Stimulated activated CD8-positive, alpha-beta memory T cell treated with anti-CD3 and anti-CD28 coated beads, Interleukin-15, amount 100 ng/mL, for 4 hours (primary cell): ENCODE measurements around the gene VPS26C.
A peak's percentile ranks its signal among the peaks of the same experiment; 100 is the strongest.
"Not testable (repeated sequence)": the region's sequence is repeated elsewhere in the genome, so short reads cannot be mapped to it uniquely, and the experiment has no call there.

ENCODE experiments used
- DNase-seq, 2 donors: peaks; one replicate each; pipeline ENCODE4 v3.0.0-alpha.2; 2020; ENCODE audit warnings: low read depth in 2 of 2

The VPS26C gene

DNA sequence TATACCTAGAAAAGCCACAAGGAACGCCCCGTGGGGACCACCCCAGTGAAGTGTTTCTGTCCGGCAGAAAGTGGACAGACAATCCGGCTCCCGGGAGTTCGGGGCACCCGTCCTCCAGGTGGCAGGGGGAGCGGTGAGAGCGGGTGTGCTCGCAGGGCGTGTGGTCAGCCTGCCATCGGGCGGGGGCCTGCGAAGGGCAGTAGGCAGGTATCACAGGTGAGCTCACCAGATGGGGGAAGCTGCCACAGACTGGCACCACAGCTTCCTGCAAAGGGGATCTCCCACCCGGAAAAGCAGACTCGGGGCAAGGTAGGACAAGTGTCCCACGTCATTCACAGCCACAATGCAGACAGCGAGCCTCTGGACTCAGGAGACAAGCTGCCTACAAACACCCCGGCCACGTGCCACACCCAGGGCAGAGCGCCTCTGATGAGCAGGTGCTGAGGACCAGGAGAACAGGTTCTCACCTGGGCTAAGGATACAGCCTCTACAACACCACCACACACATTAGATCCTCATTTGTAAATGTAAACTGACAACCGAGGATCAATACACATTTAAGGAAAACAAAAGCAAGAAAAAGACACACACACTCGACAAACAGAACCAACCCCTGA lies 36.4 kb downstream of the VPS26C start:
- no peak for DNase-seq

DNA sequence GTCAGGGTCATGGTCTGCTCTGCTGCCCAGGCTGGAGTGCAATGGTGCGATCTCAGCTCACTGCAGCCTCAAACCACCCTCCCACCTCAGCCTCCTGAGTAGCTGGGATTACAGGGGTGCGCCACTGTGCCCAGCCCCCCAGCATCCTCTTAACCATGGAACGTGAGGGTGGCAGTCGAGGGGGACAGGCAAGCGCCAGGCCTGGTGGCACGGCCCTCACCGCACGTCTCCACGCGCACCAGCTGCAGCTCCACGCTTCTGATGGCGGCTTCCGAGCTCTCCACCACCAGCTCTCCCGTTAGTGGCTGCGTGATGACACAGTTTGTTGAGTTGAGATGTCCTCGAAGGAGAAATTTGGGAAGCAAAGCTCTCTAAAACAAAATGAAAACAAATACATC lies 39.1 kb downstream of the VPS26C start:
- no peak for DNase-seq

DNA sequence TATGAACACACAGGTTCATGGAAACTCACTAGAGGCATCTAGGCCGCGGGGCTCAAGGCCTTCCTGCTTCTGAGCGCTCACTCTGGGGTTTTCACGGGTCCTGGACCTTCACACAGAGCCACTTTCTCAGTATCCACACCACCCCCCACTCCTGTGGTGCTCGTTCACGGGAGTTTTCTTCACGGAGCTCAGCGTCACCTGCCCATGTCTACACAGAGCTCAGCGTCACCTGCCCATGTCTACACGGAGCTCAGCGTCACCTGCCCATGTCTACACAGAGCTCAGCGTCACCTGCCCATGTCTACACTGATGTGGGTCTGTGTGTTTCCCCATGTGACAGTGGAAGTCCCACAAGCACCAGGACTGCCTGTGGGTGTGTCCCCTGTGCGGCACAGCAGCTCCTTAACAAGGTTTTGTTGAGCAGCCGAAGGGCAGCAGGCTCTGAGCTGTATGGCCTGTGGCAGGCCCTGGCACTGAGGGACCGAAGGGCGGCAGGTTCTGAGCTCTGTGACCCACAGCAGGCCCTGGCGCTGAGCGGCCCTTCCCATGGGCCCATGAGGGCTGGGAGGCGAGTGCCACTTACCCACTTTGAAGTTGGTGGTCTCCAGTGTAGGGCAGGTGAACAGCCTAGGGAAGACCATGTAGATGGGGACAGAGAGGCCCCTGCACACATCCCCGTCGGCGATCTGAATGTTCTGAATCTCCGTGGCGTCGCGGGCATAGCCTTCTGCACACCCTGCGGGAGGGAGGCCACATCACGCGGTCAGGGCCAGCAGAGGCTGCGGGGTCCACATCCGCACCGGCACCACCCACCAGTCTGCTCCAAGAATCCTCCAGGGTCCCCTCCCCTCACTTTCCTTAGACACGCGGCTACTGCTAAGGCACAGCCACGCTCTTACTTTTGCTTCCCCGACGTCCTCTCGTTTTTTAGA lies 39.8 kb downstream of the VPS26C start:
- DNase-seq, result no peak

DNA sequence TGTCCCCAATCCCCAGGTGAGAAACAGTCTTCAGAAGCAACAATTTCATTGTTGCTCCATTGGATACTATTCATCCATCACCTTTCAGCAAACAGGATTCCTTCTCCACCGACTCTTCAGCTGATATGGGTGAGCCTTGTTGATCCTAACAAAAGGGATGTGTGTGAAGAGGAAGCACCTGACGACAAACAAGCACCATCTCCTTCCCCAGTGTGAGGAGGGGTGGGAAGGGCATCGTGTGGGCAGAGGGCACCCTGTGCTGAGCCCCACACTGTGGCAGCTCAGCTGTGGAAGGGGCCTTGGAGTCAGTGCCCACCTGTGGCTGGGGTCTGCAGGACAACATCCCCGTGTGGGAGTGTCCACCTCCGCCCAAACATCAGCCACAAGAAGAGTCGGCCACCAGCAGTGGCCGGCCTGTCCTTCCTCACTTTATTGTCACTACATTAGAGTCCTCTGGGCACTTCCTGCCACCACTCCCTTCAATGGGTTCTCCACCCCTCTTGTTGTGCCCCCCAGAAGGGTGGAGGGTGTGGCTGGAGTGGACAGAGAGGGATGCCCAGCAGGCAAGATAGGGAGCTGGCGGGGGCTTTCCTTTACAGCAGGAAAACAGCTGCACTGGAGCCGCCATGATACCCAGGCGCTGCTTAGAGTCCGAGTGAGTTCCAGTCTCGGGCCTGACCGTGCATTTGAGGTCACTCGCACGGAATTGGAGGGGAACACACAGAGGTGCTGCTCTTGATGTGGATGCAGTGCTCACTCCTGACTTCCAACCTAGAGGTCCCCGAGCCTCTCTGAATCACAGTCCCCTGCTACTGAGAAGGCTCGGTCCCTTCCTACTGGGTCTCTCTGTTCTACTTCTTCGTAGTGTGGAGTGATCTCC lies 40.9 kb downstream of the VPS26C start:
- DNase-seq, result no peak

DNA sequence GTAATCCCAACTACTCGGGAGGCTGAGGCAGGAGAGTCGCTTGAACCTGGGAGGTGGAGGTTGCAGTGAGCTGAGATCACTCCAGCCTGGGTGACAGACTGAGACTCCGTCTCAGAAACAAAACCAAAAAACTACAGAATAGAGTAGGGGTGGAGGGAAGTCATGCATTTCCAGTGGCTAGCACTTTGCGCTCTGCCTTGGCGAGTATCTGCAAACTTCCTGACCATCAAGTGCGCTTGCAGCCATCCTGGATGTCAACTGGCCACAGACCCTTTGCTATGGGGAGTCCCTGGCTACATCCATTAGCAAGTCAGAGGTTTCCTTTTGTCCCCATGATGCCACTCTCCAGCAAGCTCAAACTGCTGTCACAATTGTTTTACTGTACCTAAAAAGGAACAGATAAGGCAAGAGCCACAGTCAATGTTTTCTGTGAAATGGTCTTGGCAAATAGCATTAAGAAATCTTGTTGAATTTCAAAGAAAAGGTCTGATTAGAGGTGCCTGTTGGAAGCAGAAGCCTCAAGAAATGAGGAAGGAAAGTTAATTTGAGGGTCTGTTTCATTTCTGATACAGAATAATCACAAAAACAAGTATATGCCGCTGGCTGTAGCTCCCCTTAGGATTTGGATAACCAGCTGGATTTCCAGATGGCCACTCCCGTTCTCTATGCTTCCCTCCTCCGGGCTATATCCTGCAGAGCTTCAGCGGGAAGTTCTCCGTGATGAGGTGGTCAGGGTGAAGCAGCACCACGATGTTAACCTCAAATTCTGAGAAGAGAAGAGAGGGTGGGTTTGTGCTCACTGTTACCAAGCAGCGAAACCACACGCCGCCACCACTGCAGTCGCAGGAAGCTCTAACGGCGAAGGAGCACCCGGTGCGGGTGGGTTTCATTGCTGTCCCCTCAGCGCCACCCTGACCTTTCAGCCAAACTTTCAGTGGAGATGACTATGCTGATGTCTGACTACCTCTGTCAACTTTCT lies 42.0 kb downstream of the VPS26C start:
- DNase-seq, result peak; percentile 31 to 45

DNA sequence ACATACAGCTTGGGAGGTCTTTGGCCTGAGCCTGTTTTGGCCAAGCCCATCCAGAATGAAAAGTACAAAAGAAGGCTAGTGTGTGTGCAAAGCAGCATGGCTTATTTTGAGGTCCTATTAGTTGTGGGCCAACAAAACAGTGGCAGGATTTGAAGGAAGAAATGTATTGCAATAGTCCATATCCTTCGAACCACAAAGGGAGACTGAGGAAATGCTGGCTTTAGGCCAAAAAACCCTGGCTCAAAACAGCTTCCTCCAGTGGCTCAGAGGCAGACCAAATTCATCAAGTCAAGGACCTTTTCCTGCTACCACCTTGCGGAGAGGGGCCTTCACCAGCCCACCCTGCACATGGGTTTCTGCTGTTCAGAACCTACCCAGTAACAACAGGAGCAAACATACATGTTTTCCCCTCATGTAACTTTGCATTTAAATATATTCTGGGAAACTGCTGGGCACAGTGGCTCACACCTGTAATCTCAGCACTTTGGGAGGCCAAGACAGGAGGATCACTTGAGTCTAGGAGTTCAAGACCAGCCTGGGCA lies 43.3 kb downstream of the VPS26C start:
- DNase-seq, result no peak

DNA sequence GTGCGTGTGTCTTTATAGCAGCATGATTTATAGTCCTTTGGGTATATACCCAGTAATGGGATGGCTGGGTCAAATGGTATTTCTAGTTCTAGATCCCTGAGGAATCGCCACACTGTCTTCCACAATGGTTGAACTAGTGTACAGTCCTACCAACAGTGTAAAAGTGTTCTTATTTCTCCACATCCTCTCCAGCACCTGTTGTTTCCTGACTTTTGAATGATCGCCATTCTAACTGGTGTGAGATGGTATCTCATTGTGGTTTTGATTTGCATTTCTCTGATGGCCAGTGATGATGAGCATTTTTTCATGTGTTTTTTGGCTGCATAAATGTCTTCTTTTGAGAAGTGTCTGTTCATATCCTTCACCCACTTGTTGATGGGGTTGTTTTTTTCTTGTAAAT lies 44.9 kb downstream of the VPS26C start:
- DNase-seq, result not testable (repeated sequence)

DNA sequence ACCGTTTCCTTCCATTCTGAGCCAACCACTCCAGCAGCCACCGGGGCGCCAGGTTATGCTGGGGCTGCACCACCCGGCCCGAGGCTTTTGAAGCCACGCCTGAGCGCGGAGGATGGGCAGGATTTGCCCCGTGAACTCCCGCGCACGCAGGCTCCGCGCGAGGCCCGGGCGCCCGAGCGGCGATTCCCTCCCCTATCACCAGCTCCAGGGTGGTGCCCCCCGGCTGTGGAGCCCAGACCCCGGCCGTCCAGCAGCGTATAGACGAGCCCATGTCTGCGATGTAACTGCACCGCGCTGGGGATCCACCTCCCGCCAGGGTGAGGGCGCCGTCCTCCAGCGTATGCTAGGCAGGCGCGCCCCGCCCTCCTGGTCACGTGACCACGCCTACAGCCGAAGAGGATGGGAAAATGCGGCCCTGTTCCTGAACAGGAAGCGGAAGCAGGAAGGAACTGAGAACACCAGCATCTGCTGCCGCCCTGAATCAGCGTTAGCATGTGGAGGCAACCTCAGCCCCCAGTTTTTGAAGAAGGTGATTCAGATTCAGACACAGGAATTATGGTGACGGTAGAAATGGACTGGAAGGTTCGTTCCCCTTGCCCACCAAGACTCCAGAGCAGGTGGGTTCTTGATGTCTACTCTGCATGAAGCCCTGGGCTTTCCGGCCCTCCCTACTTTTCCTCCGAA lies 46.0 kb downstream of the VPS26C start:
- DNase-seq, result peak; percentile 92 to 96

DNA sequence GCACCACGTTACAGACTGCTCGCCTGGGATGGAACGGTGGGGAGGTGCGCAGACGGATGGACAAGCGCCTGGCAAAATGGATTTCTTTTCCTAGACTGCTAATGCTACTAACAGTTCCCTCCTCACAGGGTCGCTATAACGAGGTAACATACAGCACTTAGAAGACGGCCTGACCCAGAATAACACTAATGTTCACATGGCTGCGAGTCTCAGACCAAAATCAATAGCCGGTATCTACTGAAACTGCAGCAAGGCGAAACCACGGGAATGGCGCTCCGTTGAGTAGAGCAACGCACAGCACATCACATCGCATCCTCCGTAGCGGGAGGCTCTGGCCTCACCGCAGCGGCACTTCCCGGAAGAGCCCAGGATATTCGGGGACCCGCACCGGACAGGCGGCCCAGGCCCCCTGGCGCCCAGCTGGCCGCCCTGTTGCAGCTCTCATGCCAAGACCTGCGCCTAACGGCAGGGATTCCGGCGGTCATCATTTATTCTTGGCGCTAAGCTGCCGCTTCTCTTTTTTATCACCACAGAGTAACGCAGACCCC lies 46.6 kb downstream of the VPS26C start:
- no peak for DNase-seq

DNA sequence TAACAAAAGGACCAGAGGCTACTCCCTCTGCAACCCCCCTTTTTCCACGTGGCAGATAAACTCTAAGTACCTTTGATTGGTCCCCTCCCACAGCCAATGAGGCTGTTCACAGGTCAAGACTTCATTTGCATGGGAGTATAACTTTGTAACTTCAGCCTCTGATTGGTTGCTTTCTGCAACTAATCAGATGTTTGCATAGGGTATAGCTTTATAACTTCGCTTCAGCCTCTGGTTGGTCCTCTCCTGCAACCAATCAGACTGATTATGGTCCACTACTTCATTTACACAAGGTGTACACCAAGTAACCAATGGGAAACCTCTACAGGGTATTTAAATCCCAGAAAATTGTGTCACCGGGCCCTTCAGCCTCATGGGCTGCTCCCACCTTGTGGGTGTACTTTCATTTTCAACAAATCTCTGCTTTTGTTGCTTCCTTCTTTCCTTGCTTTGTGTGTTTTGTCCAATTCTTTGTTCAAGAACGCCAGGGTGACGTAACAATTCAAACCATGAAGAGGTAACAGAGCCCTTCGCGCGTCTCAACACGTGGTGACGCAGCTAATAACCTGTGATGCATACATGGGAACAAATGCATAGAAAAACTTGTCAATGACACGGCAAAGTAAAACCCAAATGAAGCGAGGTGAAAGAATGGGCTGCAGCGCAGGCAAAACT lies 47.2 kb downstream of the VPS26C start:
- no peak for DNase-seq

DNA sequence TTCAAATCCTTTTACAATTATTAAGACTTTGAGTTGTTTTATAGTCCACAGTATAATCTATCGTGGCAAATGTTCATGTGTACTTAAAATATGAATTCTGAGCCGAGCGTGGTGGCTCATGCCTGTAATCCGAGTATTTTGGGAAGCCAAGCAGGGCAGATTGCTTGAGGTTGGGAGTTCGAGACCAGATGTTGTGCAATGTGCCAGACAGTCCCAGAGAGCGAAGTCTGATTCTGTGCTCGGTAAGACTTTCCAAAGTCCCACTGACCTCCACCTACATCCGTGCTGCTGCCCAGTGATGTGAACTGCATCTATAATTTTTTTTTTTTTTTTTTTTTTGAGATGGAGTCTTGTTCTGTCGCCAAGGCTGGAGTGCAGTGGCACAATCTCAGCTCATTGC lies 52.2 kb downstream of the VPS26C start:
- DNase-seq, result no peak

DNA sequence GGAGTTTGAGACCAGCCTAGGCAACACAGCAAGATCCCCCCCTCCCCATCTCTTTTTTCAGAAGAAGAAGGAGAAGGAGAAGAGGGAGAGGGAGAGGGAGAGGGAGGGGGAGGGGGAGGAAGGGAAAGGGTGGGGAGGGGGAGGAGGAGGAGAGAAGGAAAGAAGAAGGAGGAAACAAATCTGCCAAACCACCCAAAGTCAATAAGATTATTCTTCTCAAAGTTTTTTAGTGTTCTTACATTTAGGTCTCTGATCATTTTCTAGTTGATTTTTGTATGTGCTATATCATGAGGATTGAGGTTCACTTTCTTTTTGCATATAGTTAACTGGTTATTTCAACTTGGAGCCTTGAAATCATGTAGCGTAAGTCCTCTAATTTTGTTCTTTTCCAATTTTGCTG lies 56.3 kb downstream of the VPS26C start:
- DNase-seq, result no peak

DNA sequence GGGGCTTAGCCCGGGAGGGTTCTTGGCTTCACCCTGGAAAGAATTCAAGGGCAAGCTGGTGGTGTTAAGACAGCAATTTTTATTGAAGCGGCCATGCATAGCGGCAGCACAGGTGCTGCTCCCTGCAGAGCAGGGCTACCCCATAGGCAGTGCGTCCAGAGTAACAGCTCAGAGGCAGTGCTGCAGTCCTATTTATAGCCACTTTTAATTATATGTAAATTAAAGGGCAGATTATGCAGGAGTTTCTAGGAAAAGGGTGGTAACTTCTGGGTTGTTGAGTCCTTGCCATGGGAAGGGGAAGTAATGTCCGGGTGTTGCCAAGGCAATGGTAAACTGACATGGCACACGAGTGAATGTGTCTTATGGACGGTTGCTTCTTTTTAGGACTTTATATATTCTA lies 57.0 kb downstream of the VPS26C start:
- DNase-seq, result no peak

DNA sequence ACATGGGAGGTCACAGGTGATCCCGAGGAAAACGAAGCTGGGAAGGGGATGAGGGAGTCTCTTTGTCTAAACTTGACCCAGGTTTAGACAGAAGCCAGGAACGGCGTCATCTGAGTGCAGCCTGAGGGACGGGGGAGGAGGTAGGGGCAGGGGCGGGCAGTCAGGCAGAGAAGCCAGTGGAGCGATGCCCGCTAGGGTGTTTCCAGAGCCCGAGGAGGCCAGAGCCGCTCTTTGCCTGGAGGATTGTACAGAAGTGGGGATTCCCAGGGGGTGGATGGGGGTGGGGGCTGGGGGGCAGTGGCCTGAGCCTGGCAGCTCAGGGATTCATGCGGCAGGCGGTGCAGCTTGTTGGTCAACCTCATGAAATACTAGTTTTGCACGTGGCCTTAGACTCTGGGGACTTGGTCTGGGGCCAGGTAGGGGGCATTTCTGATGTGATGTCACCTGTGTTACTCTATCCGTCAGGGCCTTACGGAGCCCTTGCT lies 58.4 kb downstream of the VPS26C start:
- no peak for DNase-seq

DNA sequence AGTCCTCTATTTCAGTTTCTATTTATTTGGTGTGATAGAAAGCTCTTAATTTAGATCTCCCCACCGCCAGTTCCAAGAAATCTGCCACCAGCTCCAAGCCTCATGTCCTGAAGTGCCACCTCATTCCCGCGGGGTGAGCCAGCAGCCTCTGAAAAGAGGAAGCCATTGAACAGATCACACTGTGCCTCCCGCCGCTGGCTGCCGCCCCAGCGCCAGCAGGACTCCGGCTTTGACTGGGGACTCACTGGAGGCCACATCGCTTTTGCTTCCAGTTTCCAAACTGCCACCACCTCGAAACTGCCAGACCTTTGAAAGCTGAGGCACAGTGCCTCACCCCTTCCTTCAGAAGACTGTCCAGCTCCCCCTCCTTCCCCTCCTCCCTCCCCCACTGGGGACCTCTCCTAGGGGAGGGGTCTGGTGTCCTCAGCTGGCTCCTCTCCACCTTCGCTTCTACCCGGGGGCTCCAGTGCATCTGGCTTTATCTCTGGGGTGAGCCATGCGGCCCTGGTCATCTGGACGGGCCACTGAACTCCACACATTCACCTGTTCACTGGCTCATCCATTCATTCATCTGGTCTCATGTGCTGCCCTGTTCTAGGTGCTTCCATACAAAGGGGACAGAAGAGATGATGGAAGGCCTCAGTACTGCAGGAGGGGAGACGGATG lies 58.9 kb downstream of the VPS26C start:
- DNase-seq, result no peak

DNA sequence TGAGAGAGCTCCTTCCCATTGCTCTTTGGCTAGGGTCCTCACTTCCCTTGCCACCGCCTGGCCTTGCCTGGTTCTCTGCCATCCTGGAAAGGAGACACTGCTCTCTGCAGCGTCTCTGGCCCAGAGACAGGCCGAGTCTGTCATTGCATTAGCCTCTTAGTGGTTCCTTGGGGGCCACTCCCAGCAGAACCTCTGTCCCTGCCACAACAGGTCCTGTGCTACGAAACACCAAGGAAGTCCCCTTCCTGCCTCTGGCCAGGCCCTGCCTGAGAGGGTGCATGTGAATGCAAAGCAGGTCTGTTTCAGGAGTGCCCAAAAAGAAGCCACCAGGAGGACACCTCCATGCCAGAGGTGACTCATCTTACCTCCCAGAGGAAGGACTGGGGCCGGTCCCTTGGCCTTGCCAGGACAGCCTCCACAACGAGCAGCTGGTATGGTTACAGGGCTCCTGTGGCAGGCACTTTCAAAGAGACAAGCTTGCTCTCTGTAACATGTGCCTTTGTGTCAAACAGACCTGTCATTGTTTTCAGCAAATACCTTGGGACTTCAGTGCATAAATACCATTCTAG lies 59.6 kb downstream of the VPS26C start:
- no peak for DNase-seq

DNA sequence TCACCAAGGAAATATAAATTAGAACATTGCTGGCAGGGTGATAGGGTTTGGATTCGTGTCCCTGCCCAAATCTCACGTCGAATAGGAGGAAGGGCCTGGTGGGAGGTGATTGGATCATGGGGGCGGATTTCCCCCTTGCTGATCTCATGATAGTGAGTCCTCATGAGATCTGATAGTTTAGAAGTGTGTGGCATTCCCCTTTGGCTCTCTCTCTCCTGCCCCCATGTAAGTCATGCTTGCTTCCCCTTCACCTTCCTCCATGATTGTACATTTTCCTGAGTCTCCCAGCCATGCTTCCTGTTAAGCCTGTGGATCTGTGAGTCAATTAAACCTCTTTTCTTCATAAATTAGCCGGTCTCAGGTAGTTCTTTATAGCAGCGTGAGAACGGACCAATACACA lies 60.6 kb downstream of the VPS26C start:
- DNase-seq, result no peak

DNA sequence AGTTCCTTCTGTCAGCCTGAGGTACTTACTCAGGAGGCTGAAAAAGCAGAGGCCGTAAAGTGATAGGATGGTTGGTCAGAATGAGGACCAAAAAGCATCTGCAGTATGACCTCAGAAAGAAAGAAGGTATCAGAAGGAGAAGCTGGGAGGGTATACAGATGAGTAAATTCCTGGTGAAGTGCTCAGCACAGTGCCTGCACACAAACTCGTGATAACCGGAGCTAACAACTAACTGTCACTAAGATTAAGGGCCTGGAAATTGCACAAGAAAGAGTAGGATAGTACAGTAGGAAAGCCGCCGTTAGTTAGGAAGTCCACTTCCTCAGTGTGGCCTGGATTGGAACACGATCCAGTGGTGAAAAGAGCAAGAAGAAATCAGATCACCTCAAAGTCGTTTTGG lies 62.6 kb downstream of the VPS26C start:
- DNase-seq, result no peak
